HG03432 (cell line): ENCODE data around the gene PRPS1.
"Not testable (repeated sequence)": the region's sequence is repeated elsewhere in the genome, so short reads cannot be mapped to it uniquely, and the experiment has no call there.

Source experiments
- ATAC-seq: cut with Tn5 transposase; IDR thresholded peaks from one replicate; pipeline ENCODE4 v1.9.1; 2021; ENCODE audit warnings: mild to moderate bottlenecking, moderate library complexity; ENCODE audit not compliant: unreplicated experiment

The PRPS1 gene

DNA sequence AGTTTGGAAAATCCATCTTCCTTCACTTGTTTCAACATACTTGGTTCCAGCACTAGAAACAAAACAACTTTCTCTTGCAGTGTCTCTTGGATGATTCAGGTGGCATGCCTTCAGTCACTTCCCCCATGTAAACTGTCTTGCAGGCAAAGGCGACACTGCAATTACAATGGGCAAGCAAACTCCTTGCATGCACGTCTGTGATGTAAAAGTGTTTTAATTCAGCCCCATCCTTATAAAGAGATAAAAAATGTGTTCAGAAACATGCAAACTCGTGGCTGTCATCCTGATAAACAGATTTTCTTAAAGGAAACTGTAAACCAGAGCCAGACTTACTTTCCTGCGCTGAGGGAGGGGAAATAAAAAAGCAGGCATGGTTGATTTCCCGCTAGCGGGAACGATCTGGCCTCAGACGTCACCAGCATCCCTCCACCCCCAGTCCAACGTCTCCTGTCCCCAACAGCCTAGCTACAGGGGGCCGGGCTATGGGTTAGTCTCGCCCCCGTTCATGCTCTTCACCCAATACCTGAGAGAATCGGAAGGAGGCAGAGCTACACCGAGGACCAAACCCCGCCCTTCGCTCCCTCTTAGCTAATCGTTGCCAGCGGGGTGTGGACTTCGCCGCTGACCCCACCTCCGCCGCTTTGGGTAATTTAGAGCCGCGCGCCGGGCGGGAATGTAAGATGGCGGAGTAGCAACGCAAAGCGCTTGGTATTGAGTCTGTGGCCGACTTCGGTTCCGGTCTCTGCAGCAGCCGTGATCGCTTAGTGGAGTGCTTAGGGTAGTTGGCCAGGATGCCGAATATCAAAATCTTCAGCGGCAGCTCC is at the start of gene PRPS1:
Gene PRPS1 (plus strand): TSS at position 673 of the 824 bp plus-strand sequence. CDS start 119 bp downstream, at position 792.
- peak; percentile 99 for ATAC-seq

DNA sequence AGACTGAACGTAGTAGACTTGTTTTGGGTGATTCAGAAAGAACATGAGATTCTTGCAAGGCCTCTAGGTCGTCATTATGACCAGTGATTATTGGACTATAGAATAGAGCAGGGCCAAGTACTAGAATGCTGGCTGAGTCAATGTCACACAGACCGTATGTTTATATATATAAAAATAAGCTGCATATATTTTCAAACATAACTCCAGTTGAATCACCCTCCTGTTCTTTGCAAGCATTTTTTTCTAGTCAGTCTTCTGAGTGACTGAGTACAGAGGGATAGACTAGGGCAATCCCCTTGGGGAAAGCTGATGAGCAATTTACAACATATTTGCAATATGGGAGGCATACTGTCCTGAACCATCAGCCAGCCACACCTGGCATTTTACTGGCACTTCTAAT is 48.4 kb upstream of the PRPS1 start:
- ATAC-seq, result no peak

GRCh38 chrX:107581923-107582322 is 46.4 kb upstream of the PRPS1 start:
- ATAC-seq, result no peak

DNA sequence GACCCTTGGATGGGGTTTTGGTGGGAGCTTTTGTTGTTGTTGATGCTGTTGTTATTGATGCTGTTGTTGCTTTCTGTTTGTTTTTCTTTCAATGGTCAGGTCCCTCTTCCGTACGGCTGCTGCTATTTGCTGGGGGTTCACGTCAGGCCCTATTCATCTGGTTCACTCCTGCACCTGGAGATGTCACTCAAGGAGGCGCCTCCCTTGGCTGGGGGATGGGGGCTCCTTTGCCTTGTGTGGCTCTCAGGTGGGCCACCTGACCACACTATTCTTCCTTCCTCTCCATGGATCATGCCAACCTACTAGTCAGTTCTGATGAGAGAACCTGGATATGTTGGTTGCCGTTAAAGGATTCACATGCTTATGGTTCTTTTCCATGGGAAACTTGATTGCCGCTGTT is 39.1 kb upstream of the PRPS1 start:
- no peak for ATAC-seq

GRCh38 chrX:107596651-107597050 is 31.7 kb upstream of the PRPS1 start:
- no peak for ATAC-seq

DNA sequence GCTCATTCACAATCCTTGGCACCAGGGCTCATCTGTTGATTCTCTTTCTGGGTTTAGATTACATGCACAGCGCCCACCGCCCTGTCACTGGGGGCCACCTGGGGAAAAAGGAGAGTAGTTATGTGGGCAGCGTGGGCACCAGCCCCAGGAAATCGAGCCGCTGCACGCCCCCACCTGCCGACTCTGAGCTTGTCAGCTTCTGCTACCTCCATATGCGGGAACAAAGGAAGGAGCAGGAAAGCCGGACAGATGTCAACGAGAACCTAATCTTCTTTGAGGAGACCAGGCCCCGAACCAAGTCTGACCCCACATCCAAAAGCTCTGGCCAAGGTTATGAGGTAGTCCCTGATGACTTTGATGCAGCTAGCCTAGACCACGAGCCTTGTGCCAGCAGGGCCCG is 31.0 kb upstream of the PRPS1 start:
- ATAC-seq, result no peak

GRCh38 chrX:107597791-107598190 is 30.5 kb upstream of the PRPS1 start:
- no peak for ATAC-seq

- ATAC-seq, result no peak
Measured at GRCh38 chrX:107599450-107599861, 28.9 kb upstream of the PRPS1 start.

DNA sequence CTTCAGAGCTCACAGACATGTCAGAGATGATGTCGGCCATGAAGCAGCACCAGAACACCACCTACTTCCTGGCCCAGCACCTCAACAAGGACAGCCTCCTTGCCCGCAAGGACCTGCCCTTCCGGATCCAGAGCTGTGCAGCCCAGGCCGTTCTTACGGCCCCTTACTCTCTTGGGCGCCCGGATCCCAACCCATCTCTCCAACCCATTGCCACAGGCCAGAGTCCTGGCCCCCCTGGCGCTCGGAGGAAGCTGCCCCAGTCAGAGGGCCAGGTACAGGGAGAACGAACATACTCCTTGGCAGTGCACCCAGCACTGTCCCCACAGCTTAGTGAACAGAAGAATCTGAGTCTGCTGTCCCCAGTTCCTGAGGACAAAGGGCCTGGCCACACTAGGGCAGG is 27.9 kb upstream of the PRPS1 start:
- ATAC-seq, result no peak

GRCh38 chrX:107601326-107601725 is 27.0 kb upstream of the PRPS1 start:
- ATAC-seq, result no peak

- no peak for ATAC-seq
Measured at GRCh38 chrX:107601759-107602158, 26.6 kb upstream of the PRPS1 start.

DNA sequence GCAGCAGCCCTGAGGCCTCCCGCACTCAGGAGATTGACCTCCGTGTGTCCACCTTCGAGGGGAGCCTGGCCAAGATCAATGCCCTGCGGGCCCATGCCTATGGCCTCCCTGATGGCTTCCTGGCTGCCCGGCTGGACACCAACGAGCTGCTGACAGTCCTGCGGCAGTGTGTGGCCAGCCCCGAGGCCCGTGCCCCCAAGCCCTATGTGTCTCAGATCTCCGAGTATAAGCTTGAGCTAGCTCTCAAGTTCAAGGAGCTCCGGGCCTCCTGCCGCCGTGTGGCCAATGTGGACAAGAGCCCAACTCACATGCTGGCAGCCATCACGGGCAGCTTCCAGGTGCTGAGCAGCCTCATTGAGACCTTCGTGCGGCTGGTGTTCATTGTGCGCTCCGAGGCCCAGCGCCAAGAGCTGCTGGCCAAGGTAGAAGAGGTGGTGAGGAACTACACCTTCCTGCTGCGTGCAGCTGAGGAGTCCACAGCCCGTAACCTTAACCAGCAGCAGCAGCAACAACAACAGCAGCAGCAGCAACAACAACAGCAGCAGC is 25.5 kb upstream of the PRPS1 start:
- ATAC-seq, result no peak

- no peak for ATAC-seq
Measured at GRCh38 chrX:107603429-107604159, 24.7 kb upstream of the PRPS1 start.

- not testable (repeated sequence) for ATAC-seq
Measured at GRCh38 chrX:107609061-107609460, 19.2 kb upstream of the PRPS1 start.

DNA sequence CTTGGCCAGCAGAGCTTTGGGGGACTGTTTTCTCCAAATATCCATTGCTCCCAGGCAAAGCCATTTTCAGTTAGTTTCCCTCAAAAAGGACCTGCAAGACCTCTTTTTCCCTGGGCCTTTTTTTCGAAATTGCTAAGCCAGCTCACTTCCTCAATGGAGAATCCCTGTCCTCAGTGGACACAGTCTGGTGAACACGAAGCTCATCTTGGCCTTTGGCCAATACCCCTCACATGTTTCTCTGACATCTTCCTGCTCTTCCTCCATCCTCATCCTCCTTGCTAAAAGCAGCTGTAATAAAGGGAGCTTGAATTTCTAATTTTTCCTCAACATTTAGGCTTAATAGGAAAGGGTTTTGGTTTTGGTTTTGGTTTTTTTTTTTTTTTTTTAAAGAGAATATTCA is 17.6 kb upstream of the PRPS1 start:
- no peak for ATAC-seq

DNA sequence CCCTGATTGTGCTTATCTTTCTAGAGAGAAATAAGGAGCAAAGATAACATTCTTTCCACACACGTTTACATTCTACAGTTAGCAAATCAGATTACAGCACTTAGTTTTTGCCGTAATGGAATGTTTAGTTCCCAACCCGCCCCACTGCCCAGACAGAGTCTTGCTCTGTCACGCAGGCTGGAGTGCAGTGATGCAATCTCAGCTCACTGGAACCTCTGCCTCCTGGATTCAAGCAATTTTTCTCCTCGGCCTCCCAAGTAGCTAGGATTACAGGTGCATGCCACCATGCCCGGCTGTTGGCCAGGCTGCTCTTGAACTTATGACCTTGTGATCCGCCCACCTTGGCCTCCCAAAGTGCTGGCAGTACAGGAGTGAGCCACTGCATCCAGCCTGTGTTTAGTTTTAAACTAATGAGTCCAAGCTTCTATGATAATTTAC is 8.4 kb upstream of the PRPS1 start:
- no peak for ATAC-seq

- no peak for ATAC-seq
Measured at GRCh38 chrX:107624893-107625292, 3.4 kb upstream of the PRPS1 start.

DNA sequence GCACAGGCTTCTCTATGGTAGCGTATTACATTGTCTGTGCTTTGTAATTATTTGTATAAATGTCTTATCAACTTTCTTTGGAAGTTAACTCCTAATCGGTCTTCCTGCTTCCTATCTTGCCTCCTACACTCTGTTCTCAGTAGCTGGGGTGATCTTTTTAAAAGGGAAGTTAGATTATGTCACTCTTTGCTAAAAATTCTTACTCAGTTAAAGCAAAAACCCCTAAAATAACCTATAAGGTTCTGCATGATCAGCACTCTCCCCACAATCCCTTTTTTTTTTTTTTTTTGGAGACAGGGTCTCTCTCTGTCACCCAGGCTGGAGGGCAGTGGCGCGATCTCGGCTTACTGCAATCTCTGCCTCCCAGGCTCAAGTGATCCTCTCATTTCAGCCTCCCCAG is 2.6 kb upstream of the PRPS1 start:
- ATAC-seq, result no peak

DNA sequence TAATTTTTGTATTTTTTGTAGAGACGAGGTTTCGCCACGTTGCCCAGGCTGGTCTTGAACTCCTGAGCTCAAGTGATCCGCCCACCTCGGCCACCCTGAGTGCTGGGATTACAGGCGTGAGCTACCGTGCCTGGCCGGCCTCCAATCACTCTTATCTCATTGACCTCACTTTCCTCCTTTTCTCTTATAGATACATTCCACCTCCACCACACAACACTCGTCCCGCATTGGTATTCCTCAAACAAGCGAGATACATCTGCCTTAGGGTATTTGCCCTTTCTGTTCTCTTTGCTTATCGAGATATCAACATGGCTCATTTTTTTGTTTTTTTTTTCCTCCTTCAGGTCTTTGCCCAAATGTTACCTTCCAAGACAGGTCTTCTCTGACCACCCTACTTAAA is 1.8 kb upstream of the PRPS1 start:
- ATAC-seq, result no peak

GRCh38 chrX:107626916-107627315 is 1.4 kb upstream of the PRPS1 start:
- ATAC-seq, result no peak

DNA sequence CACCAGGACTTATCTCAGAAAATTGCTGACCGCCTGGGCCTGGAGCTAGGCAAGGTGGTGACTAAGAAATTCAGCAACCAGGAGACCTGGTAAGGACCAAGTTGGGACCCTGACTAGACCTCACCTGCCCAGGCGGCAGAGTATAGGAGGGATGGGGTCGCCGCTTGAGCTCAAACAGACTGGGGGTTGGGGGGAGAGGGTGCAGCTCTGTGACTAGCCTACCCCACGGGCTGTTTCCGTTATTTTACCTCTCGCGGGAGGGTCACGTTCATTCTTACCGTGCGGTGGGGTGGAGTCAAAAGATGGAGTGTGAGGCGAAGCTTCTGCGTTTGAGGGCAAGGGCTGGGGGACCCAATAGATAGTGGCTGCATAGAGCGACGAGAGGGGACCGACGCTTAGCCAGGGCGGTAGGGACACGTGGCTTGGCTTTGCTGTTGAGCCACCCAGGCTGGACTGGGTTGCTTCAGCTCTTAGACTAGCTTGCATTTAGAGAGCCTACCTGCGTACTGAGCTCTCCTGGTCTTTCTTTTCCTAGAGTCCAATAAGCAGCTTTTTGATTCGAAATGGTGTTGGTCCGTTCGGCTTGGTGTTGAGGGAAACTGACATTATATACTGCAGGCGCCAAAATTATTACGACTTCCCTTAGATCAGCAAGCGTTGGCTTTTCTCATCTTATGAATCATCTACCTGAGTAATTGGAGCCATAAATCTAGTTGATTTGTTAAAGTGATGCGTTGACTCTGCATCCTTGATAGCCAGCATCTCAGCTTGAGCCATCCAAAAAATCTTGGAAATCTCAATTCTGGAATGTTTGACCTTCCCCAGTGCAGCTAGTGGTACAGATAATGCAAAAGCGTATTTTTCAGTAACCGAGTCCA is 591 bp downstream of the PRPS1 start:
- peak; percentile 44 for ATAC-seq
